ENCODE data around the gene PDXDC1.
"Not testable (repeated sequence)": the region's sequence is repeated elsewhere in the genome, so short reads cannot be mapped to it uniquely, and the experiment has no call there.

The PDXDC1 gene

DNA sequence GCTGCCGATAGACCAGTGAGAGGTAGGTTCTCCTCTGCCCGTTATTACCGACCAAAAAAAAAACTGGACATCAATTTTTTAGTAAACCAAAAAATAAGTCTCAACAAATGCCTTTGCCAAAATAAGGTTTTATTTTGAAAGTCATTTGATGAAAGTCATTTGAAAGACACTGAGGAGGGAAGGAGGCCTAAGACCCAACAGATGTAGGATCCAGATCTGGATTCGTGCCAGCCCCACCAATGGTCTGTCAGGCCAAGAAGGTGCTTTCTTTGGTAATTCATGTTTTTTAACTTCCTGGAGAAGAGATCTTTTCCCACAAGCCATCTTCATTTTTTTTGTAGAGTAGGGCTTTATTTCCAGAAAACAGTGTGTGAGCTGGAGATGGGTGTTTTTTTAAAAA is 62.9 kb downstream of the PDXDC1 start:
- DNase-seq (ENCODE audit: low spot score) = no peak

DNA sequence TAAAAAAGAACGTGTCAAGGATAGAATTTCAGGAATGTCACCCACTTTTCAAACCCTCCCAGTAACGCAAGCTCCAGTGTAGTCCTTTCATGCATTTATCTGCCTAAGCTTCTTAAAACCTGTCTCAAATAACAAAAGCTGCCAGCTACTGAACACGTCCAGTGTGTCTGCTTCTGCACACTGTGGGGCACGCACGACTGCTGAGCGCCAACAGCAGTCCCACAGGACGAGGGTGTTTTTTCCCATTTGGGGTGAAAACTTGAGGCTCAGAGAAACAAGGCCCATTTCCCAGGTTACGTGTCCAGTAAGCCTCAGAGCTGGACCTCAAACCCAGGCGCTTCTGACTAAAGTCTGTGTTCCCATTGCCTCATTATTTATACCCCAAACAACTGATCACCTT is 63.9 kb downstream of the PDXDC1 start:
- no peak for DNase-seq (ENCODE audit: low spot score)

DNA sequence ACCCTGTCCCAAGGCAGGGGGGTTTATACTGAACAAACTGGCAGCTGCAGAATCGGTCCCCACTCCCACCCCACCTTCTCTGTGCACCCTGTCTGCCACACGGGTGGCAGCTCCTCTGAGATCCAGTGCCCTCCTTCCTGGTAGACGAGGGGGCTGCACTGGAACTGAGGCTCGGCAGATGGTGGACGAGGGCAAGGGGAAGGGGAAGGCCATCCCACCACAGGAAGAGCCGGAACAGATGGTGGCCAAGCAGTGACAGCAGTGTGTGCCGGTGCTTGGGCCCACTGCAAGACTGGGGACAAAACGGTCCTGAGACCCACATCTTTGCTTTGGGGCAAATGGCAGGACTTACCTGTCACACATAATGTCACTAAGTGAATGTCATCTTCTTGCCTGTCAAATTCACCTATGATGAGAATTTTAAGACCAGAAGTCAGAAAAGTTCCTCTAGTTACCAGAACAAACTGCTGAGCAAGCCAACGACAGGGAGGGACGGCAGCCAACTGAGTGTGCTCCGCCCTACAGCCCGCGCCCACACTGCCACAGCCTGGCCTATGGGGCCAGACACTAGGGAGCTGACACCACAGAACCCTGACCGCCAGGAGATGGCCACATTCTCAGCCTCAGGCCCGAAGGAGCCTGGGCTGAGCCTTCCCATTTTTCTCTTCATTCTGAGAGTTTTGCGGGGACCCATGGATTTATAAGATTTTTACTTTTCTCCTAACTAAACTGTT is 66.6 kb downstream of the PDXDC1 start:
- no peak for DNase-seq (ENCODE audit: low spot score)

DNA sequence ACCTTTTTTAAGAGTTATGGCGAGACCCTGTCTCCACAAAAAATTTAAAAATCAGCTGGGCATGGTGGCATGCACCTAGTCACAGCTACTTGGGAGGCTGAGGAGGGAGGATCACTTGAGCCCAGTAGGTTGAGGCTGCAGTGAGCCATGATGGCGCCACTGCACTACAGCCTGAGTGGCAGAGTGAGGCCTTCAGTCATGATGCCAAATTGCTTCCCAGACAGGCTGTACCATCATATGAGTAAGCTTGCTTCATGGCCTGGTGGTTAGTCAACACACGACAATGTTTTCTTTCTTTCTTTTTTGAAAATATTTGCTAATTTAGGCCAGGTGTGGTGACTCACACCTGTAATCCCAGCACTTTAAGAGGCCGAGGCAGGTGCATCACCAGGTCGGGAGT is 68.5 kb downstream of the PDXDC1 start:
- no peak for DNase-seq (ENCODE audit: low spot score)

DNA sequence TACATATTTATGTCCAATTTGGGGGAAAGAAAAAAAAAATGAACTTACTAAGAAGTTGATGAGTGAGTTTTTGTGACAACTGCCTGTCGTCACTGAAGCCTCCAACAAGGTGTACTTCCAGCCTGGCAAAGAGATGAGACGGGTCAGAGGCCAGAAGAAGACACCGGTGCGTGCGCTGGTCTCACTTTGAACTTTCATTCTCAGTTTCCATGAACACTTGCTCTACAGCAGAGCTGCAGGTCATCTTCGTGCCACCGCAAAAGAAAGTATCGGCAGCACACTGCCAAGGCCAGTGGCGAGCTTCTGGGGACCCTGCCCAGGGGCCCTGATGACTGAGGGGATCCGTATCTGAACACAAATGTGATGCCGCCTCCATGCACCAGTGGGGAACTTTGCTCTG is 69.5 kb downstream of the PDXDC1 start:
- no peak for DNase-seq (ENCODE audit: low spot score)

DNA sequence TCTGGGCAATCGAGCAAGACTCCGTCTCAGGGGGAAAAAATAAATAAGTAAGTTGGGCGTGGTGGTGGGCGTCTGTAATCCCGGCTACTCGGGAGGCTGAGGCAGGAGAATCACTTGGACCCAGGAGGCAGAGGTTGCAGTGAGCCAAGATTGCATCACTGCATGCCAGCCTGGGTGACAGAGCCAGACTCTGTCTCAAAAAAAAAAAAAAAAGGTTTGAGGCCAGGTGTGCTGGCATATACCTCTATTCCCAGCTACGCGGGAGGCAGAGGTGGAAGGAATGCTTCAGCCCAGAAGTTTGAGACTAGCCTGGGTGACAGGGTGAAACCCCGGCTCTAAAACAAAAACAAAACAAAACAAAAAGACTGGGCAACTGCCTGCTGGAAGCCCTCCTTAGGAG is 70.4 kb downstream of the PDXDC1 start:
- DNase-seq (ENCODE audit: low spot score) = not testable (repeated sequence)

DNA sequence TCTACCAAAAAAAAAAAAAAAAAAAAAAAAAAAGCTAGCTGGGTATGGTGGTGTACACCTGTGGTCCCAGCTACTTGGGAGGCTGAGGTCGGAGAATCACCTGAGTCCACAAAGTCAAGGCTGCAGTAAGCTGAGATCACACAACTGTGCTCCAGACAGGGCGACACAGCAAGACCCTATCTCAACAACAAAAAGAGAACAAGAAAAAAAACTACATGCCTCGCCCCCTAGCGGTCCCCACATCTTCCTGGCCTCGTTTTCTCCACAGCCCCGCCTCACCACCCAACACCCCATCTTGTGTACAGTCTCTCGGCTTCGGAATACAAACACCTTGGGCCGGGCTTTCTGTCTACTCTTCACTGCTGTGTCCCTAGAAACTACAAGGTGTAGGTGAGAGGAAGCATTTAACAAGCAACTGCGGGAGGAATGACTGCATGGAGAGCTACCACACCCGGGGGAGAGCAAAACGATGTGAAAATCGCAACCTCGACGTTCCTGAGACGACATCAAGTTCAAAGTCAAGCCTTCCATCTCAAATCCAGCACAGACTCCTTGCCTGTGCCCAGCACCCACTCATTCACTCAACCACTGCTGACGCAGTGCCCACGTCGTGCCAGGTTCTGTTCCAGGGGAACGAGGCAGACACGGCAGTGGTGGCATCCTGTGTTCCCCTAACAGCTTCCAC is 72.0 kb downstream of the PDXDC1 start:
- no peak for DNase-seq (ENCODE audit: low spot score)

DNA sequence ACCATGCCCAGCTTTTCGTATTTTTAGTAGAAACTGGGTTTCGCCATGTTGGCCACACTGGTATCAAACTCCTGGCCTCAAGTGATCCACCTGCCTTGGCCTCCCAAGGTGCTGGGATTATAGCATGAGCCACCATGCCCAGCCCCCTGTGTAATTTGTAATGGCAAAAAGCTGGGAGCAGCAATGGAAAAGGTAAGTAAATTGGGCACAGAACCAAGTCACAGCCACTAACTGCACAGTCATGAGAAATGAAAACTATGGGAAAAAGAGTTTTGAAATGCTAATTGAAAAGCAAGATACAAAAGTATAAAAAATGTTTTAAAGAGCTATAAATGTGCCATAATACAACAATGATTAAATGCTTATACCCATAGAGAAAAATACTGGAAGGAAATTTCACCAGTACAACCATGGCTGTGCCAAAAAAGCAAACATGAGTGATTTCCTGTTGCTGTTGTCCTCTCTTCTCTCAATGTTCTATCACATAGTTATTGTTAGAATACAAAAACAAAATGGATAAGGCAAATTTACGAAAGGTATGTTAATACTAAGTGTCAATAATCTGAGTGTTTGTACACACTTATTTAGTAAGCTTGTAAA is 74.9 kb downstream of the PDXDC1 start:
- no peak for DNase-seq (ENCODE audit: low spot score)

DNA sequence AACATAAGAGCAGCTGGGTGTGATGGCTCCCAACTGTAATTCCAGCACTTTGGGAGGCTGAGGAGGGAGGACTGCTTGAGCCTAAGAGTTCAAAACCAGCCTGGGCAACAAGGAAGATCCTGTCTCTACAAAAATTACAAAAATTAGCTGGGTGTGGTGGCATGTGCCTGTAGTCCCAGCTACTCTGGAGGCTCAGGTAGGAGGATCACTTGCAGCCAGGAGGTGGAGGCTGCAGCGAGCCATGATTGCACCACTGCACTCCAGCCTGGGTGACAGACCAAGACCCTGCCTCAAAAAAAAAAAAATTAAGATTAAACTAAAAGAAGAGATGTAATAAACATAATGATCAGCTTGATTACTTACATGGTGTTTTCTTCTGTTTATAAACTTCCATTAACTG is 75.6 kb downstream of the PDXDC1 start:
- DNase-seq (ENCODE audit: low spot score) = not testable (repeated sequence)

DNA sequence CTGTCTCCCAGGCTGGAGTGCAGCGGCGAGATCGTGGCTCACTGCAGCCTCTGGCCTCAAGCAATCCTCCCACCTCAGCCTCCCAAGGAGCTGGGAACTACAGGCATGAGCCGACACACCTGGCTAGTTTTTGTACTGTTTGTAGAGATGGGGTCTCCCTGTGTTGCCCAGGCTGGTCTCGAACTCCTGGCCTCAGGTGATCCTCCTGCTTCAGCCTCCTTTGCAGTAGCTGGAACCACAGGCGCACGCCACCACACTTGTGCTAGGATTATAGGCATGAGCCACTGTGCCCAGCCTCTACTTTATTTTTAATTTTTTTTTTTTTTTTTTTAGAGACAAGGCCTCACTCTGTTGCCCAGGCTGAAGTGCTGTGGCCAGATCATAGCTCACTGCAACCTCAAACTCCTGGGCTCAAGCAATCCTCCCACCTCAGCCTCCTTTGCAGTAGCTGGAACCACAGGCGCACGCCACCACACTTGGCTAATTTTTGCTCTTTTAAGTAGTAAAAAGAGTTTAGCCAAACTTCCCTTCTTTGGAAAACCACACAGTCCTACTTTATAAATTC is 76.6 kb downstream of the PDXDC1 start:
- no peak for DNase-seq (ENCODE audit: low spot score)

DNA sequence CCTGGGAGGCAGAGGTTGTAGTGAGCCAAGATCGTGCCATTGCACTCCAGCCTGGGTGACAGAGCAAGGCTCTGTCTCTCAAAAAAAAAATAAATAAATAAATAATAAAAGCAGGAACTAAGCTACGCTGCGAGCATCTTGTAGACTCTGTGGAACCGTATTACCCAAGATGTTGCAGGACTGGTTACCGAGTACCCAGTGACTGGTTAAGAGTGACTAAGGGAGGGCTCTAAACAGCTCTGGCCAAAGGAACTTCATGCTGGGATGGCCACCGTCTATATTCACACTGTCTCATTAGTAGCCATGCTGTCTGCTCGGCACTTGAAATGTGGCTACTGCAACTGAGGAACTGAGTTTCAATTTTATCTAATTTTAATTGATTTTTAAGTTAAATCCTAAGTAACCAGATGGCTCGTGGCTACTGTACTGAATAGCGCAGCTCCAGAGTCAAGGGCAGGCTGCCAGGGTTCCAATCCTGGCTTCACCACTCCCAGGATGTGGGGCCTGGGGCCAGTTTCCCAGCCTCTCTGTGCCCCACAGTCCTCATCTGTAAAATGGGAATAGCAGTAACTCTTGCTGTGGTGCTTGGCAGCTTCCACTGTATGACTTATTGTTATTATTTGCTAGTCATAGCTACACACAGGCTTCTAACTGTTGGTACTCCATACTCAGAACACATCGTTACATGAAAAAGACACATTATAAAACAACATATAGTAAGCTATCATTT is 78.1 kb downstream of the PDXDC1 start:
- no peak for DNase-seq (ENCODE audit: low spot score)

DNA sequence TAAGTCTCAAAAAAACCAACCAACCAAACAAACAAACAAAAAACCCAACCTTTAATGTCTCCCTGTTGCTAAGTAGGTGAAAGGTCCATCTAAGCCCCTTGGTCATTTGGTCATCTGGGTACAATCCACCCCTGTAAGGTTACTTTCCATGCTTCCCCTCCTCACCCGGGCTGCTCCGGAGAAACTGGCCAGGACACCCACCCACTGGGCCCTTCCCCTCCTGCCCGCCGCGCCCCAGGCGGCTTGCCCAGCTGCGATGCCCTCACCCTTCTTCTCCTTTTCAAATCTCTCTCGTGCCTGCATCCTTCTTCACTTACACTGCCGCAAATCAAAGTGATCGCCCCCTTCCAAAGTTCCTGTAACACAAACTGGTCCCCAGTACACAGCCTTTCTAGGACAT is 79.1 kb downstream of the PDXDC1 start:
- no peak for DNase-seq (ENCODE audit: low spot score)

DNA sequence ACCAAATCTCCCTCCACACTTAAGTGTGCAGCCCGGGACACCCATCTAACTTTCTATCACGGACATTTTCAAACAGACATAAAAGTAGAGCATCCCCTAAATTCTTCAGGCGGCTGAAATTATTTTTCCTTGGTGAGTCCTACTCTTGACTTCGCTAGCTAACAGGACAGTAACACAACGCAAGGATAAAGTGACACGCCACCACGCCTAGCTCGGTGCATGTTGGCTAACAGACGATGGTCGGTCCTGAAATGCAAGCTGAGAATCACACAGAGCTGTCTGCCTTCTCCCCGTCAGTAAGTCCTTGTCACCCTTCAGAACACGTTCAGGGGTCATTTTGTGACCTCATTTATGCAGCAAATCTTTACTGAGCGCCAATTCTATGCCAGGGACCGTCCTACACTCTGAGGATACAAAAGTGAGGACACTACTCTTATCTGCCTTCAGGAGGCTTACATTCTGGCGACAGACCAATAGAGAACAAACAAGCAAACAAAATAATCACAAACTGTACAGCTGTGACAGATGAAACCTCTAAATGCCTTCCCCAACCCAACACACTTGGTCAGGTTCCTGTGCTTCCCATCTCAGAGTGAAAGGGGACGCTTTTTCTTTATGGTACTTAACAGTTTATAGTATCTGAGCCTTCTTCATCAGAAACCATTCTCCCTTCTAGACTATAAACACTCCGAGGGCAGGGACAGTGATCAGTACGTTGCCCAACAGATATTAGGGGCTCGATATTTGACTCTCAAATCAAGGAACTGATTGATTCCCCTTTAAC is 79.7 kb downstream of the PDXDC1 start:
- no peak for DNase-seq (ENCODE audit: low spot score)

DNA sequence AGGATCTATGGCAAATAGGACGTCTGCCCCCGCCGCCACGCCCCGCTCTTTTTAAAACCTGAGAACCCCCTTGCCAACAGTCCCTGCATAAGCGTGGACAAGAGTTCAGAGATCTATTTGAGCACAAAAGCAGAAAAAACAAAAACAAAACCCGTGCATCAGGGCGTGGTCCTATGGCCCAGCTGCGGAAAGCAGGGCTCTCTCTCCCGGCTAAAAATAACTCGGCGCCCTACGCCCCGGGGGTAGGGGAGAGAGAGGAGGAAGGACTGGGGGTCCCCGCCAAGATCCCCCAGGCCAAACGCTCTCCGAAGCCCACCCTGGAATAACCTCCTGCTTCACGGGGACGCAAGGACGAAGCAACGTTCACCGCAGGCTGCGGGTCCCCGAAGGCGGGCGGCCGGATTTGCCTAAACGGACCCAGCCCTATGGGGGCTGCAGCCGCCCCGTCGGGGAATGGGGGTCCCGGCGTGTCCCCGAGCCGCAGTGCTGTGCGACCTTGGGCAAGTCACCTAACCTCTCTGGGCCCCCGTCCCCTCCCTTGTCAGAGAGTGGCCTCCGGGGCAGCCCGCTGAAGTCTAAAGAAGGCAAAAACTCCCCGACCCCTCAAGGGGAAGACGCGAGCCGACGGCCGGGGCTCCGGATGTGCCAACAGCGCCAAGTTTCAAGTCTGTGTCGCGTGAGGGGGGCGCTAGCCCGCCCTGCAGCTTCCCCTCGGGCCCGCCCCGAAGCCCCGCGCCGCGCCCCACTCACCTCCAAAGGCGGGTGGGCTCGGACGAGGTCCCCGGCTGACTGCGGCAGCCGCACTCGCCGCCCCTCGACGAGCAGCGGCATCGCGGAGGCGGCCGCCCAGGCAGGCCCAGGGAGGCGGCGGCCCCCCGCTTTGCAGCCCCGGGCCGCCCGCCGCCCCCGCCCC is 80.6 kb downstream of the PDXDC1 start:
- peak; percentile 88 for DNase-seq (ENCODE audit: low spot score)

DNA sequence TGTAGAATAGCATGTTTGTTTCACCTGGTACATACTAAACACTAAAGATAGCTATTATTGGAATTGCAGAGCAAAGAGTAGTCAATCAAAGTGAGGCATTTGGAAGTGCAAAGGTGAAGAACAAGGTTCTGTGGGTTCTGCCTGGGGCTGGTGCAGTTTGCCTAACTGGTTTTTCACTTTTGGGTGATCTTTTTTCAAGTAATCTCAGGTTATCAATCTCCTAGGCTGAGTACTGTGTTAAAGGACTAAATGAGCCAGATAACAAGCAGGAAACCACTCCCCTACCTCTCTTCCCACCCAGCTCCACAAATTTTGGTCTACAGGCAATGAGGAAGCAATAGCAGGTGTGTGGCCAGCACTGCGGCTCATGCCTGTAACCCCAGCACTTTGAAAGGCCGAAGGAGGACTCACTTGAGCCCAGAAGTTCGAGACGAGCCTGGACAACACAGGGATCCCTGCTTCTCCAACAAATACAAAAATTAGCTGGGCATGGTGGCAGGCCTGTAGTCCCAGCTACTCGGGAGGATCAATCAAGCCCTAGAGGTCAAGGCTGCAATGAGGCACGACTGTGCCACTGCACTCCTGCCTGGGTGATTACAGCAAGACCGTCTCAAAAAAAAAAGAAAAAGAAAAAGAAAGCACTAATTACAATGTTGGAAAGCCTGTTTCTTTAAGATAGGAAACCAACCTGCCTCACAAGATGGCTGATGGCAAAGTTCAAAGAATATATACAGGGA is 83.0 kb downstream of the PDXDC1 start:
- DNase-seq (ENCODE audit: low spot score) = no peak

DNA sequence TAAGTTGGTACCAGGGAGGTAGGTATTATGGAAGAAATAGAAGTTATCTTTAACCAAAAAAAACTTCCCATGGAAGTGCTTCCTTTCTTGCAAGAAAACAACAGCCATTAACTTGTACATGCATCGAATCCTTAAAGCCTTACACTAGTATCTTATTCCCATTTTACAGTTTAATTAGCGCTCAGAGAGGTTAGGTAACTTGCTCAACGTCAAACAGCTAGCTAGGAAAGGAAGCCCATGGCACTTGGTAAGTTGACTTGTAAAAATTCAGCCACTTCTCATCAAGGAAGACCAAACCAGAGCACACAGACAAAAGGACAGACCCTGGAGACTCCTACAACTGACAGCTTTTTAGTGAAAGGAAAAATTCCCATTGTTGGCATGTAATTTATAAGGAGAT is 84.5 kb downstream of the PDXDC1 start:
- no peak for DNase-seq (ENCODE audit: low spot score)

DNA sequence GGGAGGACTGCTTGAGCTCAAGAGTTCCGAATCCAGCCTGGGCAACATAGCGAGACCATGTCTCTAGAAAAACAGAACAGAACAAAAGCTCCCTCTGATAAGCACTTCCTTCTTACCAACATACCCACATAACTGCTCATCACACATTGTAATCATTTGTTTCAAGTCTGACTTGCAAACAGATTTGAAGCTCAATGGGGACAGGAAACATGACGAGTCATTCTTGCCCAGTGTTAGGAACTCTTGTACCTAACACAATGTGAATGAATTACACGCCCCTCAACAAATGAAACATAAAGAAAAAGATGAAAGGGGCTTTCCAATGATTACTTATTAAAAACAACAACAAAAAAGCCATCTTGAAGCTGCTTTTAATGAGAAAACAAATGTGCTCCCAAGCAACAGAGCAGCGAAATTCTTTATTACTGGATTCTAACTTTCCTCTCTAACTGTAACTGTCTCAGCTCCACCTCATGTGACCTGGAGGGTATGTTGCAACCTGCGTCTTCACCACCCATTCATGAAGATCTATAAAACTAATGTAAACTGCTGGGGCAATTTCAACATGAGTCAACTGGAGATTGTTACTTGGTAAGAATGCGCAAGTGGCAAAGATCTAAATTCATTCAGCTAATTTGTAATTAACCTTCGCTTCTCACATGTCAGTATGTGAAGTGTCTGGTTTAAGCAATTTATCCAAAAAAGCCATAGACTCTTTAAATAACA is 87.4 kb downstream of the PDXDC1 start:
- DNase-seq (ENCODE audit: low spot score) = not testable (repeated sequence)

DNA sequence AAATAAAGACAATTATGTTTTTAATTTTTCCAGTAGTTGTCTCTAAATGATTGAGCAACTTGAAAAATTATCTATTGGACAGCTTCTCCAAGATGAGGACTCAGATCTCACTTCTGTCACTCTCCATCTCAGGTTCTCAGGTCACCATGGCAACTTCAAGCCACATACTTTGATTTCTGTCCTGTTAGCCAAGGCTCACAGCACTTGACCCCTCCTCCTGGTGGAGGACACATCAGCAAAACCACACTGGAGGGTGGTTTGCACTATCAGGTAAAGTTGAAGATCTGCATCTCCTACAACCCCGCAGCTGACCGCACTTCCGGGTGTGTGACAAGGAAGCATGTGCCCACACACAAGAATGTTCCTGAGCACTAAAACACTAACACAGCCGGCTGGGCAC is 91.1 kb downstream of the PDXDC1 start:
- not testable (repeated sequence) for DNase-seq (ENCODE audit: low spot score)

DNA sequence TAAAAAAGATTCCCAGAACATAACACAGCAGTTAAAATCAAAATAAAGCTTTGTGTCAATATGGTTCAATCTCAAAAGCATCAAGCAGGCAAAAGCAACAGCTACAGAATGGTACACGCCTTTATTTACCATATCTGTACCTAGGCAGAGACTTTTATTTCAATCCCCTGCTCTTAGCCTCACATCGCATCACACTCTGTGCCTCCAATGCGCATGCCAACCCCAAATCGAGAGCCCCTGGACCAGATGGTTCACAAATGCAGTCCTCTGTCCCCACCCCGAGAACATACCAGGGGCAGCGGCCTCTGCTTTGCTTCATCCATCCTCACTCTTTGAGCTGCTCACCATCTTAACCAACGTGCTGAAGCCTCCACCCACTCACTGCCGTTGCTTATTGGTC is 91.9 kb downstream of the PDXDC1 start:
- not testable (repeated sequence) for DNase-seq (ENCODE audit: low spot score)

Data from NAMALWA (cell line).